Activated CD4-positive, alpha-beta T cell treated with anti-CD3 and anti-CD28 coated beads for 48 hours (primary cell): ENCODE measurements around the gene TRIM10.
"Not testable (repeated sequence)": the region's sequence is repeated elsewhere in the genome, so short reads cannot be mapped to it uniquely, and the experiment has no call there.

ENCODE experiments used
- DNase-seq: peaks from one replicate; pipeline ENCODE4 v3.0.0-alpha.2; 2020

The TRIM10 gene

DNA sequence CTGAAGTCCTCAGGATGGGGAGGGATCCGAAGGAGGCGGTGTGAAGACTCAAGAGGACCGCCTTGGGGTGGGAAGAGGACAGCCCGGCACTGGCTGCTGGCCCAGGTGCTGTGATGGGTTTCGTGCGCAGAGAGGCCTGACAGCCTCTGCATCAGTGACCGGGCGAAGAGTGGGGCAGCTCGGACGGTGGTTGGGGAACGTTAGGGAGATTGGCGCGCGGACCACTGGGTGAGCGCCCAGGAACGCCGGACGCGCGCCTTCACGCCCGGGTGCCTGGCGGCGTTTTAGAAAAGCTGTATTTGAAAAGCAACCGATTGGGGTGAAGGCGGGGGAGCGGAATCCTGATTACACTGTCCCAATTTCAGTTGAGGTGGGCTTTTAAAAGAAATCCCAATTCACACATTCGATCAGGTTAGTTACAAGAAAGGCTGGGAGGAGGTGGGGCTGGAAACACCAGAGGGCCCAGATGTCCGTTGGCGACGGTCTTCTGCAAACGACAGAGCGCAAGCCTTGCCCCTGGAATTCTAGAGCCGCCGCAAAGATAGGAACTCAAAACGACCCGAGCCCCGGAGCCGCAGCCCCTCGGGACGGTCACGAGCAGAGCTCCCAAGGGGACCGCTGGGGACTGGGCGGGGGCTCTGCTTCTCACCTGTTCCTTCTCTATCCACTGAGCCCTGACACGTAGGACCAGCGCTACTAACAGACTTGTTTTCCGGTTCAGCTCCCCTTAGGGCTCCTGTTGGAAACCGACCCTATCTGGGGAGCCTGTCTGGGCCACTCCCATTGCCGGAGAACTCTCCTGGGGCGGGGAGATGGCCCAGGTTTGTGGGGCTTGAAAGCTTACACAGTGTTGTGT is 33.5 kb downstream of the TRIM10 start:
- no peak for DNase-seq

- DNase-seq, result no peak
Observed at GRCh38 chr6:30122515-30122914, 38.5 kb downstream of the TRIM10 start.

- no peak for DNase-seq
Observed at GRCh38 chr6:30121446-30122366, 39.3 kb downstream of the TRIM10 start.

DNA sequence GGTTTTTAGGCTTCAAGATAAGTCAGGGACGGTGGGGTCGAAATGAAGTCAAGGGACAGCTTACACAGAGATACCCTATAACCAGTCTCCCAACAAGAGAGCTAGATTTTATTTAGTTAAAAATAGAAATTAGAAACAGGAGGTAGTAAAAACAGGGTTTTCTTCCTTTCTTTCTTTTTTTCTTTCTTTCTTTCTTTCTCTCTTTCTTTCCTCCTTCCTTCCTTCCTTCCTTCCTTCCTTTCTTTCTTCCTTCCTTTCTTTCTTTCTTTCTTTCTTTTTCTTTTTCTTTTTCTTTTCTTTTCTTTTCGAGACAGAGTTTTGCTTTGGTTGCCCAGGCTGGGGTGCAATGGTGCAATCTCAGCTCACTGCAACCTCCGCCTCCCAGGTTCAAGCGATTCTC is 42.3 kb downstream of the TRIM10 start:
- not testable (repeated sequence) for DNase-seq

DNA sequence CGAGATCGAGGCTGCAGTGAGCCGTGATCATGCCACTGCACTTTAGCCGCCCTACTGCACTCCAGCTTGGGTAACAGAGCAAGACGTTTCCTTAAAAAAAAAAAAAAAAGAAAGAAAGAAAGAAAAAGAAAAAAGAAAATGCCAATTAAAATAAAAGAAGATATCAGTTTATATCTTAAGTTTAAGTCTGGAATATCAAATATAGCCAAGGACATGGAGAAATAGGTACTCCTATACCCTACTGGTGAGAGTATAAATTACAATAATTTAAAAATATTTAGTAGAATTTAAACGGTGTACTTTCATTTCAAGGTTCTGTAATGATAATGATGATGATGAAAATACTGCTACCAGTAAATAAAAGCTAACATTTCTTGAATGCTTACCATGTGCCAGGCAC is 44.3 kb downstream of the TRIM10 start:
- DNase-seq, result no peak

- no peak for DNase-seq
Observed at GRCh38 chr6:30113841-30114240, 47.2 kb downstream of the TRIM10 start.

DNA sequence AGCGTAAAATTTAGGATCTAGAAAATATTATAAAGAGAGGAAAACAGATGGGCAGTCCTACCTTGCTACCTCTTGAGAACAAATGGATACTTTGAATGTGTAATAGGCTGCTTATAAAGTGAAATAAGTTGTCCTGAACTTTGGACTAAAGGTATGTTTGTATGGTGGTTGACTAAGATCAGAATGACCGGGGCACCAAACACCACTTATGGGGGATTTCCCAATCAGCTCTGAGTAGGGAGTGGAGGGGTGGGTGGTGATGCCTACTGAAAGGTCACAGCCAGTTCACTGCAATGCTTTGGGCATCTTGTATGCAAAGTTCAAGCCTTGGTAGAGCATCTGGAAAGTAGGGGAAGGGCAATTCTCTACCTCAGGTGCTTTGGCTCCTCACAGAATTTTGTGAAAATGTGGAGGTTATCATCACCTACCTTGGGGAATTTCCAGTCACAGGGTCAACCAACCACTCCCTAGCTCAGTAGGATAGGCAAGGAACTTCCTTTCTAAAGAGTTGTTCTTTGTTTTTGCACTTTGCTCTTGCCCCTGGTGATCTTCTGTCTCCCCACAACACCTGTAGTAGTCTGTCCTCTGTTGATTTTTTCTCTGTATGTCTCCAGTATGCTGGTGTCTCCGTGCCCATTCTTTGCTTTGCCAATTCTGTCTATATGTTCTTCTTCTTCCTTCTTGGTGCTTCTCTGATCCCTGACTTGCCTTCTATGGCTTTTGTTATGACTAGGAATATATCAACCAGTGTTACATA is 47.8 kb downstream of the TRIM10 start, which contains the start of gene TRIM31:
Gene TRIM31 (minus strand): TSS at position 88 of the 757 bp plus-strand sequence. CDS start 285 bp downstream, outside the sequence.
- no peak for DNase-seq

DNA sequence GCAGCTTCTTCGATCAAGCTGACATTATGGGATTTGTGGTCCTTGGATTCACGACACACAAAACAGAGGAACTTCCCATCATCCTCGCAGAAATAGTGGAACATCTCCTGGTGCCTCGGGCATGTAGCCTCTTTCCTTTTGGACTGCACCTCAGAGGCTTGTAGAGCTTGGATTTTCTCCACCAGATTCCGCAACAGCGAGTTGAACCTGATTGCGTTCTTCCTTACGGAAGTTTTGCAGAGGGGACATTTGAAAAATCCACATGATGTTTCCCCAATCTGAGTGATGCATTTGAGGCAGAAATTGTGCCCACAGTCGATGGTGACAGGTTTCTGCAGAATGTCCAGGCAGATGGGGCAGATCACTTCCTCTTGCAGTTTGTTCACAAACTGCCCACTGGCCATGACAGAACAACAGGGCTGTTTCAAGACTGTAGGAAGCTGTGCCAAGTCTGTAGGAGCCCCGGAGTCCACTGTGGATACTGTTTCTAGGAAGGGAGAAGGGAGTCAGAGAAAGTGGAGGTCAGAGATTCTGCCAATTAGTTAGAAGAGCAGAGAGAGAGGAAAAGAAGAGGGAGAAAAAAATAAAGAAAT is 48.5 kb downstream of the TRIM10 start:
- DNase-seq, result no peak

DNA sequence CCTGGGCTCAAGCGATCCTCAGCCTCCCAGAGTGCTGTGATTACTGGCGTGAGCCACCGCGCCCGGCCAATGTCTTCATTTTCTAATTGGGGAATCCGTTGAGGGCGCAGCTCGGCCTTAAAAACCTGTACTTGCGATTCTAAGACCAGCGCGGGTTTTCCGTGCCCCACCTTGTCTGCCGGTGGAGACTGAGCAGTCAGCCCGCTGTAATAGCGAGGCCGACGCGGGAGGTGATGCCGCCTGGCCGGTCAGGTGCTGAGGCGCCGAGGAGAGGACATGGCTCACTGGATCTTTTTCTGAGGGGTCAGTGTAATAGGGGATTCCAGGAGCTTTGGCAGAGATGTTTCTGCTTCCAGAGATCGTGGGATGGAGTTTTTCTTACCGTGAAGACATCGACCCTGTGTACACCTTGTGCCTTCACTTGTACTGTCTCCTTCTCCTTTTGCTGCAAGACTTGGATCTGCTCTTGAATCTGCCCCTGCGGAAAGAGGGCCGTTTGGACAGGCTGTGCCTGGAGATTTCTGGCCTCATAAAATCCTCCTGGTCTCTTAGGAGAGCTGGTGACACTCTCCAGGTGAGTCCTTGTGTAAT is 49.6 kb downstream of the TRIM10 start:
- DNase-seq, result no peak

- DNase-seq, result no peak
Observed at GRCh38 chr6:30104661-30105060, 56.4 kb downstream of the TRIM10 start.

DNA sequence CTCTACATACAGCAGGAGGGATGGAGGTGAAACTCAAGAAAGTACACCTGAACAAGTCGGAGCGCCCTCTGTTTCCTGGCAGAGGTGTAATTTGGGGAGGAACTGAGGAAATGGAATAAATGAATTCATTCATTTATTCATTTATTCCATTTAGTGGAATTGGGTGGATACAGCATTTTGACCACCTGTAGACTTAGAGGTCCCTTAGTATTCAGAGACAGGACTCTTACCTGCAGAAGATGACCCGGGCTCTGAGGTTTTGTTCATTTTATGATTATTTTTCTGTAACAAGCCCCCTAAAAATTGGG is 57.2 kb downstream of the TRIM10 start:
- DNase-seq, result no peak

DNA sequence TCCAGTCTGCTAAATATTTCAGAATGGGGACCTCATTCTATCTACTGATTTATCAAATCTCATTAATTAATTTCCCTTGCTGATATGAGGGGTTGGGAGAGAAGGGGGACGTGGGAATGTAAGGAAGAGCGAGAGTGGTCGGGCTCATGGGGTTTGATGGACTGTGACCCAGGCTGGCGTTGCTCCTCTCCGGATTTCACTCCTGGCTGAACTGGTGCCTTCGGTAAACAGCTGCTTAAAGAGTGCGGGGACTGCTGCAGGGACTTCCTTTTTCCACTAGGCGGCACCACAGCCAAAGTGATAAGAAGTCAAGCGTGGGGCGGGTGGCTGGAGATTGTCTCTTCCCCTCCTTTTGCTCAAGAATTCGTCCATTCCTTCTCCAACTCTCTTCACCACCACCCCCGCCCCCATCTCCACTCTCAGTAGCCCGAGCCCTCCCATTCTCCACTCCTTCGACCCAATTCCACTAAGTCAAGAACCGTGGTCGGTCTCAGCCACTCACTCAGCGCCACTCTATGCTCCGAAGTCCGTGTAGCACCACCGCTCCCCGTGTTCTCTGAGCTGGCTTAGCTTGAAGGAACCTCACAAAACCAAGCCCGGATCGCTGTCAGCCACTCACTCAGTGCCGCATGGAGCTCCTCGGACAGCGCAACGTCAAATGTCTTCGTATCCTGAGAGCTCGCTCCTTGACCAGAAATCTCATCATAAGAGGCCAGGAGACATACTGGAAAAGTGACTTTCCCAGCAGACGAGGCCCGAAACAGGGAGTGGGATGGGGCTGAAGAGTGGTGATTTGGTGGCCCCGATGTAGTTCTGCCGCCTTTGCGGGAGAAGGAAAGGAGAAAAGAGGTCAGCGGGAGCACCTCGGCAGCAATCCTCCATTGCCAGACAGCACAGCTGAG is 57.8 kb downstream of the TRIM10 start:
- DNase-seq, result peak; percentile 88

GRCh38 chr6:30102414-30102969 is 58.5 kb downstream of the TRIM10 start:
- DNase-seq, result peak; percentile 13
